ENCODE data around the gene COG5.

GRCh38 chr7:107593025-107593410, 29.3 kb upstream of the COG5 start:
- TF ChIP-seq GATA2 (IDR thresholded peaks at IDR 0.05; ENCODE audit: low read depth, low read length), result no peak
- TF ChIP-seq GATA3 (IDR thresholded peaks at IDR 0.05; ENCODE audit: low read depth, low read length), result no peak
